NCI-H146 treated with DMSO at 0.1 percent for 48 hours (cell line): ENCODE data around the gene NT5C.
"Not testable (repeated sequence)": the region's sequence is repeated elsewhere in the genome, so short reads cannot be mapped to it uniquely, and the experiment has no call there.

Experiments used
- DNase-seq: peaks from one replicate; lab custom pipeline; 2025; ENCODE audit not compliant: unreplicated experiment; lab: John Stamatoyannopoulos, UW

Gene NT5C

DNA sequence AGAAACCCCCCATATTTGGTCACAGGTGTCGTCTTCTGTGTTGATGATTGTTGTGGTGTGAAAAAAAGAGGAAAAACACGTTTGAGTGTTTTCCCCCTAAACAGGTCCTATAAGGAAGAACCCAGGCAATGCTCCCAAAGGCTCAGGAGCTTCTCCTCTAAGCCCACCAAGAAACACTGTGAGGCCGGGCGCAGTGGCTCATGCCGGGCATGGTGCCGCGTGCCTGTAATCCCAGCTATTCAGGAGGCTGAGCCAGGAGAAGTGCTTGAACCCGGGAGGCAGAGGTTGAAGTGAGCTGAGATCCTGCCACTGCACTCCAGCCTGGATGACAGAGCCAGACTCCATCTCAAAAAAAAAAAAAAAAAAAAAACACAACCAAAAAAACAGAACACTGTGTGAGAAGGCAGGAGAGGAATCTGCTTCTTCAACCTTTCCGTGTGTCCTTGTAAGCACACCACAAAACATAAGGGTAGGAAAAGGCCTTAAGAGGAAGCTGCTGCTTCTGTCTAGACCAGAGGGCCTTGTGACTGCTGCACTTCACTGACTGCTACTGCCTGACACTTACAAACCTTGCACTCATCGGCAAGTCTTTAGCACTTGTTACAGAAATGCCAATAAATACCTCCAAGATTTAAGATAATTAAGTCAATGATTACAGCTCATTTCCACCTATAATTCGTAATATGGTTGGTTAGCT is 13.4 kb upstream of the NT5C start:
- no peak for DNase-seq

DNA sequence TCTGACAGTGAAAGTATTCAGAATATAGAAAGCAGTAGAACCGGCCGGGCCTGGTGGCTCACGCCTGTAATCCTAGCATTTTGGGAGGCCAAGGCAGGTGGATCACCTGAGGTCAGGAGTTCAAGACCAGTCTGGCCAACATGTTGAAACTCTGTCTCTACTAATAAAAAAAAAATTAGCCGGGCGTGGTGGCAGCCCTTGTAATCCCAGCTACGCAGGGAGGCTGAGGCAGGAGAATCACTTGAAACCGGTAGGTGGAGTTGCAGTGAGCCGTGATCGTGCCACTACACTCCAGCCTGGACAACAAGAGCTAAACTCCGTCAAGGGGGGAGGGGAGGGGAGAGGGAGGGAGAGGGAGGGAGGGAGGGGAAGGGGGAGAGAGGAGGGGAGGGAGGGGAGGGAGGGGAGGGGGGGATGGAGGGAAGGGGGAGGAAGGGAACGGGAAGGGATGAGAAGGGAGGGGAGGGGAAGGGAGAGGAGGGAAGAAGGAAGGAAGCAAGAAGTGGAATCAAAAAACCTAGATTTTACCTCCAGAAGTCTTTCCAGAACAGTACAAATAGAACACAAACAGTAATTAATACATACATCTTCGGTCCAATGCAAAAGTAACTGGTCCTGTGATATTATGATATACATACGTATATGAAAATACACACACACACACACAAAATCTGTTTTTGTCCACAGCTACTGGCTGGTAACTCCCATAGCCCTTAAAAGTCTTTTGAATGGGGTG is 10.9 kb upstream of the NT5C start:
- DNase-seq: no peak

DNA sequence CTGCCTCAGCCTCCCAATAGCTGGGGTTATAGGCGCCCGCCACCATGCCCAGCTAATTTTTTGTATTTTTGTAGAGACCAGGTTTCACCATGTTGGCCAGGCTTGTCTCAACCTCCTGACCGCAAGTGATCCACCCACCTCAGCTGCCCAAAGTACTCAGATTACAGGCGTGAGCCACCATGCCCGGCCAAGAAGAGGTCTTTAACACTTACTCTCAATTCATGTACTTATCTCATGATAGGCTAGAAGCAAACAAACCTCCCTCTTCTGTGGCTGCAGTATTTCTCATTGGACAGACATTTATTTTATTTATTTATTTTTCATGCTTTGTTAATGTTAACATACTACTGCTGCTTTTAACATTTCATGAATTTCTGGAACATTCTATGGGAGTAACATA is 7.0 kb upstream of the NT5C start:
- no peak for DNase-seq

DNA sequence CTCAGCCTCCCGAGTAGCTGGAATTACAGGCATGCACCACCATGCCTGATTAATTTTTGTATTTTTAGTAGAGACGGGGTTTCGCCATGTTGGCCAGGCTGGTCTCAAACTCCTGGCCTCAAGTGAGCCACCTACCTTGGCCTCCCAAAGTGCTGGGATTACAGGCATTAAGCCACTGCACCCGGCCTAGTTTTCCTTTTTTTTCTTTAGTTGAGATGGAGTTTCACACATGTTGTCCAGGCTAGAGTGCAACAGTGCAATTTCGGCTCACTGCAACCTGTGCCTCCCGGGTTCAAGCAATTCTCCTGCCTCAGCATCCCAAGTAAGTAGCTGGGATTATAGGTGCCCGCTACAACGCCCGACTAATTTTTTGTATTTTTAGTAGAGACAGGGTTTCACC is 6.2 kb upstream of the NT5C start:
- DNase-seq: not testable (repeated sequence)

DNA sequence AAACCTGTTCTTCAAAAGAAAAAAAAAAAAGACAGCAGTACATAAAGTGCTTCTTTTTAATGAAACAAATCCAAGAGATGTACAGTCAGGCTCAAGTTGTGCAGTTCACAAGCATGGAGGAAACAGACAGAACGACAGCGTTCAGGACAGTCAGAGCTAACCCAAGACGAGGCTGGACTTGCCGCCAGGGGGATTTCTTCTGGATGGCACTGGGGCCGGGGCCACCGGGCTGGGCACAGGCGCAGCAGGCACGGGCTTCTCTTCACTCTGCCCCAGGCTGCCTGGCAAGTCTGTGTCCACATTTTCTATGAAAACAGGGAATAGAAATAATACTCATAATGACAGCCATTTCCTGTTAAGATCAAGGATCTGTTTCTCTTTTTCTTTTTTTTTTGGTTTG is 4.4 kb upstream of the NT5C start:
- no peak for DNase-seq

DNA sequence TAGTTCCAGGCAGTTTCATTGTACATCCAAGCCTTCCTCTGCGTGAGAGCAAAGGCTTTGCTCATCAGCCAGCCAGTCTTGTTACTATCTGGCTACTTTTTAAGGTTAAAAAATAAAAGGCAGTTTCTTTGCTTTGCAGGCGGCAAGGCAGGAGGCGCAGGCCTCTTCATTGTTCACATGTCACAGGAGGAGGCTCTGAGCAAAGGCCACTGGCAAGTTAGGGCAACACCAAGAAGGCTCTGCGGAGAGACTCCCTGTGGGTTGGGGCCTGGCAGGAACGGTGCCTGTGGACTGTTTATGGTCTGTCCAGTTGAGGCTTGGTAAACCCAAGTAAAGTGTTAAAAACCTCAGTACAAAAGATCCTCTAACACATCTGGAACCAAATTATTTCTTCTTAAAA is 3.9 kb upstream of the NT5C start:
- no peak for DNase-seq

DNA sequence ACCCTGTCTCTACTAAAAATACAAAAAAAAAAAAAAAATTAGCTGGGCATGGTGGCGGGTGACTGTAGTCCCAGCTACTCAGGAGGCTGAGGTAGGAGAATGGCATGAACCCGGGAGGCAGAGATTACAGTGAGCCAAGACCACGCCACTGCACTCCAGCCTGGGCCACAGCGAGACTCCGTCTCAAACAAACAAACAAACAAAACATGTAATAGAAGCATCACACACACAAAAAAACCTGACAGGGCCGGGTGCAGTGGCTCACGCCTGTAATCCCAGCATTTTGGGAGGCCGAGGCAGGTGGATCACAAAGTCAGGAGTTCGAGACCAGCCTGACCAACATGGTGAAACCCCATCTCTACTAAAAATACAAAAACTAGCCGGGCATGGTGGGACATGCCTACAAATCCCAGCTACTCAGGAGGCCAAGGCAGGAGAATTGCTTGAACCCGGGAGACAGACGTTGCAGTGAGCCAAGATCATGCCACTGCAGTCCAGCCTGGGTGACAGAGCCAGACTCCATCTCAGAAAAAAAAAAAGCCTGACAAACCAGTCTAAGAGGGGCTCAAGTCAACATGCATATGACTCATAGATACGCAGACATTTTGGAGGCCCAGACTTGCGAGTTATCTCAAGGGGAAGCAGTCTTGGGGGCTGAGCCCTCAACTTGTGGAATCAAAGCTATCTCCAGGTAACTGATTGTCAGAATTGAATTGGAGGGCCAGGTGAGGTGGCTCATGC is 2.2 kb upstream of the NT5C start:
- DNase-seq: not testable (repeated sequence)

DNA sequence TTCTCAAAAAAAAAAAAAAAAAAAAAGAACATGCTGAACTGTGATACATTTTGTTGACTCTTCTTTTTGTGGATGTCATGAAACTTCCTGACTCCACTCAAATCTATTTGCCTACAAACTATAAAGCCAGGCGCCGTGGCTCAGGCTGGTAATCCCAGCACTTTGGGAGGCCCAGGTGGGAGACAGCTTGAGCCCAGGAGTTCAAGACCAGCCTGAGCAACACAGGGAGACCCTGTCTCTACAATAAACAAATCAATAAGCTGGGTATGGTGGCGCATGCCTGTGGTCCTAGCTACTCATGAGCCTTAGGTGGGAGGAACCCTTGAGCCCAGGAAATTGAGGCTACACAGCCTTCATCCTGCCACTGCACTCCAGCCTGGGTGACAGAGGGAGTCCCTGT is 1.5 kb upstream of the NT5C start:
- no peak for DNase-seq

DNA sequence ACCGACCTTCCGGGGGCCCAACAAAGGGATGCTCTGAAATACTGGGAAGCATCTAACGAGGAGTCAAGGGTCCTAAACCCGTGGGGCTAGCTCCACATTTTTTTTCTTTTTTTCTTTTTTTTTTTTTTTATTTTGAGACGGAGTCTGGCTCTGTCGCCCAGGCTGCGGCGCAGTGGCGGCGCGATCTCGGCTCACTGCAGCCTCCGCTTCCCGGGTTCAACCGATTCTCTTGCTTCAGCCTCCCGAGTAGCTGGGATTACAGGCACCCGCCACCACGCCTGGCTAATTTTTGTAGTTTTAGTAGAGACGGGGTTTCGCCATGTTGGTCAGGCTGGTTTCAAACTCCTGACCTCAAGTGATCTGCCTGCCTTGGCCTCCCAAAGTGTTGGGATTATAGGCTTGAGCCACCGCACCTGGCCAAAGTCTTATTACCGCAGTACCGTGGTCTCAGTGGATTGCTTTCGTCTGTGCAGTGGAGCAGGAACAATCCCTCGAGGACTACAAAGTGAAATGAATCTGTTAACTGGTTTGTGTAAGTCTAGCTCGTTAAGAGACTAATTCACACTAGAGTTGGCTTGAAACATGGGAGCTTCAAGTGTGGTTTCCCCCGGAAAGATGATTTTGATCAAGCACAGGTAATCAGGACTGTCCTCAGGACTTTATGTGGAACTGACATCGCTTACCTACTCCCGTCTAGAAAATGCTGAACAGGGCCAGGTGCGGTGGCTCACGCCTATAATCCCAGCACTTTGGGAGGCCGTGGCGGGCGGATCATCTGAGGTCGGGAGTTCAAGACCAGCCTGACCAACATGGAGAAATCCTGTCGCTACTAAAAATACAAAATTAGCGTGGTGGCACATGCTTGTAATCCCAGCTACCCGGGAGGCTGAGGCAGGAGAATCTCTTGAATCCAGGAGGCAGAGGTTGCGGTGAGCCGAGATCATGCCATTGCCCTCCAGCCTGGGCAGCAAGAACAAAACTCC is 767 bp upstream of the NT5C start:
- not testable (repeated sequence) for DNase-seq

DNA sequence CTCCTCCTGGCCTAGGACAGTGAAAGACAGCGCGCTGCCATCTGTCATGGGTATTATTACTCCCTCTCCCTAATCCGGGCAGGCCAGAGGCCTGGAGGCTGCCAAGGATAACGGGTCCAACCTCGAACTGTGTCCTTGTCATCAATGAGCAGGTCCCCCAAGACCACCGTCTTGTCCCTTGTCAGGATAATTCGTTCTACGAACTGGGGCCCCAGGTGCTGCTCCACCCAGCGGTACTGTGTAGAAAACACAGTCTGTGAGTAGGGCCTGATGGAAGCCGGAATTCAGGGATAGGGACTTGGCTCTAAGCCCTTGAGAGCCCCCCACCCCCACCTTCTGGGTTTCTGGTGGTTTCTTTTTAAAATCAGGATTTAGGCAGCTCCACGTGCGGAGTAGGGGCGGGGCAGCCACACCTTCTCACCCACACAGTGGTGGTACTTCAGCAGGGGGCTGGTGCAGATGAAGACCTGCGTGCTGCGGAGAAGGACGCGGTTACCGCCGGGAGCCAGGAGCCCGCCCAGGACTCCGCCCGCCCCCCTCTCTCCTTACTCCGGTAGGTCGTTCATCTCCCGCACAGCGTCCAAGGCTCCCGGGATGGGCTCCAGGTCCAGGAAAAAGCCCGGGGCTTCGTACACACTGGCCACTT is 787 bp downstream of the NT5C start:
- DNase-seq: peak; percentile 68

DNA sequence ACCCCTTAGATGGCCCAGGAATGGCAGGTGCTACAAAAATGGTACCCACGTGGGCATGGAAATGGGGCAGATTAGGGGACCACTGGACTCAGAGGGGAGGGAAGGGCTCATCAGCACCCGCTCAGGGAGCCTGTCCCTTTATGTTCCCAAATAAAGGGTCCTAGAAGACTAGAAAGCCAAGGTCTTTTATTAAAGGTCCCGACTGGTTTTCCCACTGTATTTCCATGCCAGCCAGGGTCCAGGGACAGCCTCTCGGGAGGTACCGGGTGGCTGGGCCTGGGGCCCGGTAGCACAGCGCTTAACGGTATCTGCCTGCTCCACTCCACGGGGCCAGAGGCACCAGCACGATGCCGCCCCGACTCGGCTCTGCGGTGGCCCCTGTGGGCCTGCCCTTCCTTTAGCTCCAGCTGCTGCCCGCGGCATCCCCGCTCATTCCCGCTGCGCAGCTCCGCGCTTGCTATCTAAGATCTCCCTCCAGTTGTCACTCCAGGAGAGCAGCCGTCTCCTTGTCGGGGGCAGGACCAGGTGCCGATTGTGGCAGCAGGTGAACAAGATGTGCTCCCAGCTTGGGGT is 1.4 kb downstream of the NT5C start:
- peak; percentile 57 for DNase-seq

DNA sequence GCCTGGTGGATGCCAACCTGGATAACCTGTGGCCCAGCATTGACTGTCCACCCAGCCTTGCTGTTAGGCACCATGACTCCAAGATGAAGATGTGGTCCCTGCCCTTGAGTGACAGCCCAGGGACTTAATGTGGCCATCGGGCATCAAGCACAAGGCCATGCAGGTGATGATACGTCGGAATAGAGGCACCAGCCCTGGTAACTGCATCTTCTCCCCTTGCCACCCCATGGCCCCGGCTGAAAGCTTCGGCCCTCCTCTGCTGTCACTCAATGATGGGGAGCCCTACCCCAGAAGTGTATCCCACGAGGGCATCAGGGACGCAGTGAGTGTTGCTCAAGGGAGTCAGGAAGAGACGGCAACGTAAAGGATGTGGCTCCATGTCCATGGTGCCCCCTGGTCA is 2.0 kb downstream of the NT5C start:
- DNase-seq: no peak

DNA sequence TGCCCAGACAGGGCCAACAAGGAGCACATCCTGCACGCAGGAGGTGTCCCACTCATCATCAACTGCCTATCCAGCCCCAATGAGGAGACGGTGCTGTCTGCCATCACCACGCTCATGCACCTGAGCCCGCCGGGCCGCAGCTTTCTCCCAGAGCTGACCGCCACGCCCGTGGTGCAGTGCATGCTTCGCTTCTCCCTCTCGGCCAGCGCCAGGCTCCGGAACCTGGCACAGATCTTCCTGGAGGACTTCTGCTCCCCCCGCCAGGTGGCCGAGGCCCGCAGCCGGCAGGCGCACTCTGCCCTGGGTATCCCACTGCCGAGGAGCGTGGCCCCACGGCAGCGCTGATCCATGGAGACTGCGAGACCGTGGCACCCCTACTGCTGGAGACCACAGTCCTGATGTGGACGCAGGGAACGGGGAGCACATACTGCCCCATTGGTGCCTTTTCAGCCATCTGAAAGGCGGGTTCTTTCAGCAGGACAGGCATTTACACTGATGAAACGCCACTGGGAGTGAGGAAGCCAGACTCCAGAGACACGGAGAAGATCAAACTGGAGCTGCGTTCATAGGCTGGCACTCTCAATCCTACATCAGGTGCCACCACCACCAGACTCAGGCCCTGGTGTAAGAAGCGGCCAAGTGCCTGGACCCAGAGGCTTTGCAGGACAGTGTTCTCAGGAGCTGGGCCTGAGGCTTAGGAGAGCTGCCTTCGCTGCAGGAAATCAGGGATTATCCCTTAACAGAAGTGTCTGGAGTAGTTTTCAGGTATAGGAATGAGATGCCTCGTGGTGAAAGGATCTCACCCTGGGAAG is 2.6 kb downstream of the NT5C start:
- no peak for DNase-seq

DNA sequence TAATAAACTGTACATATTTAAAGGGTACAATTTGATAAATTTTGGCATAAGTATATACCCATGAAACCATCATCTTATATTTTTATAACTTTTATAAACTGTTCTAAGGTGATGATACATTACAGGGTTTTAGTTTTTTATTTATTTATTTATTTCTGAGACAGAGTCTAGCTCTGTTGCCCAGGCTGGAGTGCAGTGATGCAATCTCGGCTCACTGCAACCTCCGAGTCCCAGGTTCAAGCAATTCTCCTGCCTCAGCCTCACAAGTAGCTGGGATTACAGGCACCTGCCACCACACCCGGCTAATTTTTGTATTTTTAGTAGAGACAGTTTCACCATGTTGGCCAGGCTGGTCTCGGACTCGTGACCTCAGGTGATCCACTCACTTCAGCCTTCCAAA is 3.6 kb downstream of the NT5C start:
- not testable (repeated sequence) for DNase-seq

DNA sequence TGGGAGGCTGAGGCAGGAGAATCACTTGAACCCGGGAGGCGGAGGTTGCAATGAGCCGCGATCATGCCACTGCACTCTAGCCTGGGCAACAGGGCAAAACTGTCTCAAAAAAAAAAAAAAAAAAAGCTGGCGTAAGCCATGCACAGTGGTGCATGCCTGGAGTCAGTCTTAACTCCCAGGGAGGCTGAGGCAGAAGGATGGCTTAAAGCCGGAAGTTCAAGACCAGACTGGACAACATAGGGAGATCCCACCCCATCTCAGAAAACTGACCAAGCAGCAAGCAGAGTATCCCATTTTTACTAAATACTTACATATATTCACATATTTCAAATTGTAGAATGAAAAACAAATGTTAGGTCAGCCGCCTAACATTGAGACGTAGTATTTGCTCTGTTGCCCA is 4.6 kb downstream of the NT5C start:
- DNase-seq: no peak

DNA sequence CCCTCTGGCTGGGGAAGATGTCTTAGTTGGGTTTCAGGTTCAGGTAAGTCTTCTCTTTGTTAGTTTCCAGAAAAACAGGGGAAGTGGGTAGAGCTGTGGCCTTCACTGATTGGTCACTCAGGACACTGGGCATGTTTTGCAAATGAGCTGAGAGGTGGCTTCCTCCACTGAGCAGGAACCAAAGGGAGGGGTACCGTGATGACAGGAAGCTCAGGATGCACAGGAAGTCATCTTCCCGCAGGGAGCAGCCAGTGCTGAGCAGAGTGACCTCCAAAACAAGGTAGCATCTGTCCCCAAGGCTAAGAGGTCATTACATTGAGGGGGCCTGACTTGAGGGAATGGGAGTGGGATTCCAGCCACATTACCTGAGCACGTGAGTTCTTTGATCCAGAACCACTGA is 5.6 kb downstream of the NT5C start:
- no peak for DNase-seq

DNA sequence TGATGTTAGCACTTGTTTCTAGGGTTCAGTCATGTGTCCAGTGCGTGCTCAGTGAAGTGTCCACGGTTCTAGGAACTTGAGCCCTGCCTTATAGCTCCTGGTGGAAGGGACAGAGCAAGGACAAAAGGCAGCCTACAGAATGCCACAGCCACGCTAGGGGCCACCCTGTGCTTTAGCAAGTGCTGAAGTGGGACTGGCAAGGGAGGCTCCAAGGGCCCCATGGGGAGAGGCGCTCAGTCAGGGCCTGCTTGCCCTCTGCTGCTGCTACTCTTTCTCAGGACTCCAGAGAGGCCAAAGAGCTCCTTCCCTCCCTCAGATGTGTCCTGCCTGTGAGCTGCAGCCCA is 6.8 kb downstream of the NT5C start:
- DNase-seq: no peak

DNA sequence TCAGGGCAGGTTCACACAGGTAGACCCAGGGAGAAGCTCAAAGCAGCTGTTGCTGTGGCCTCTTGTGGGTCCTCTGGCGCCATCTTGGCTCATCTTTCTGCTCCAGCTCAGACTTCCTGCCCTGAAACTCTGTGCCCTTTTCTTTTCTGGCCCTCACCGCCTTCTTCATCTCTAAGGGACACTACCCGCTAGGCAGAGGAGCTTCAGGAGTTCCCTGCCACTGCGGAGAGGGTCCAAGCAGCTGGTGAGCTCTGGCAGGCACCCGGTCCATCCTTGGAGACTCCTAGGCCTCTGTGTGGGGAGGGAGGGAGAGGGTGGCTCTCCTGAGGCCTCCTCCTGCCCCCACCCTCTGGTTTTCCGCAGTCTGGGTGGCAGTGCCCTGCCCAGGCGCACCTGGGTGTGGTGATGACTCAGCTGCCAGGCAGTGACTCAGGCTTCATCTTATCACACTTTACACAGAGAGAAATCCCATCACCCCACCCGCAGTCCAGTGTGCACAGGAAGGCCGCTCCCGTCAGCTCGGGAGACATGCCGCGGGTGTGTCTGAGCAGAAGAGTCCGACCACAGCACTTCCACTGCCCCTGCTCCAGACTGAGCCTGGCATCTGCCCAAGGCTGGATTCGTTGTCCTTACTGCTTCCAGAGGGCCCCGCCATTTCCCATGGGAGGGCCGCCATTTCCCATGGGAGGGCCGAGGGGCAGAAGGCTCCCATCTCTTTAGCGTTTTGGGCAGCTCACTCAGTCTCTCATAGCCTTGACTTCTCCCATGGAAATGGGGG is 7.3 kb downstream of the NT5C start:
- no peak for DNase-seq

DNA sequence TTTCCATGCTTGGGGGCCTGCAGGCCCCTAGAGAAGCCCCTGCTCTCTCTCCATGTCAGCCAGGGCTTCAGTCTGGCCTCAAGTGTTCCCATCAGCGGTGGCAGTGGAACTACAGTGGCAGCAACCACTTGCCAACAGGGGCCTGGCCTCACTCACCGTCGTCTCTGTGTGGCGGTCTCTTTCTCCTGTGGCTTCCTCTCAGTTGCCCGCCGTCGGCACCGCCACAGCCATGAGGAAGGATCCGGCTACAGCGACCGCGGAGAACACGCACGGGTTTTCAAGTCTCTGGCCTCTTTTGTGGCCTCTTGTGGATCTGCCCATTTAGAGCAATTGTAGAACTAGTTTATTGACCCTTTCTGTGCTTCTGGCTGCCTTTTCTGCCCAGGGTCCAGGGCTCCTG is 13.2 kb downstream of the NT5C start:
- DNase-seq: no peak
